ENCODE results near the gene CARS1.
A peak's percentile ranks its signal among the peaks of the same experiment; 100 is the strongest.

The CARS1 gene

DNA sequence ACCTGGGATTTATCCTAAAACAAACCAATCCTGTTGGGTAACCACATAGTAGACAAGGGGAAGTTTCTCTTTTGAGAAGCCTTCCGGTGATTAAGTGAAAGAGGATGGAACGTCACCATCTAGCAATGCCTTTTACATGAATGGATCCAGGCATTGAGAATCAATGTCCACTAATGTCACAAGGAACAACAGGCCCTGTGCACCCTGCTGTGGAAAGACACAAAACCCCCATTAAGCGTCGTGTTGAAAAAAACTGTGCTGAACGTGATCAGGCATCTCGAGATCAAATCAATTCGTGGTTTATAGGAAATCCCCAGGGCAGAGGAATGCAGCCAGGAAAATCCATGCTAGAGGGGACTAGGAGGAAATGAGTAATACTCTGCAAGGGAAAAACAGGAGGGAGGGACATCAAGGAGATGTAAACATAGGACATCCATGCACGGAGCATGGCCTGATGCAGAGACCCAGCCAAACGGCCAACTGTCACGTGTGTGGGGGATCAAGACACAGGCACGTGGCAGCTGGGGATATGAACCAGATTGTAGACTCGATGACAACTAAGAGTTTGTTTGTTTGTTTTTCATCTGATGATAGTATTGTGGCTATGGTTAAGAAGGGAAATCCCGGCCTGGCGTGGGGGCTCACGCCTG lies 38.6 kb upstream of the CARS1 start:
- H3K36me3 ChIP-seq (ENCODE audit: insufficient read depth, low read length), result peaks cover 16% of the 10 kb centered on the region
- no peaks in the 10 kb centered on the region for H3K27me3 ChIP-seq (ENCODE audit: control insufficient read depth, insufficient read depth, low read length)
- peaks cover 11% of the 10 kb centered on the region for H3K4me1 ChIP-seq (ENCODE audit: control insufficient read depth, insufficient read depth, low read length)
- peak overlapping the region; percentile 60 for H3K4me2 ChIP-seq (ENCODE audit: low read length)
- no peaks in the 10 kb centered on the region for H3K9me3 ChIP-seq (replicated peaks; ENCODE audit: low read length)
- H3K4me3 ChIP-seq (ENCODE audit: low read length), result peak overlapping the region; percentile 24
- no peak overlapping the region for H3K9ac ChIP-seq (ENCODE audit: low read depth, low read length)

DNA sequence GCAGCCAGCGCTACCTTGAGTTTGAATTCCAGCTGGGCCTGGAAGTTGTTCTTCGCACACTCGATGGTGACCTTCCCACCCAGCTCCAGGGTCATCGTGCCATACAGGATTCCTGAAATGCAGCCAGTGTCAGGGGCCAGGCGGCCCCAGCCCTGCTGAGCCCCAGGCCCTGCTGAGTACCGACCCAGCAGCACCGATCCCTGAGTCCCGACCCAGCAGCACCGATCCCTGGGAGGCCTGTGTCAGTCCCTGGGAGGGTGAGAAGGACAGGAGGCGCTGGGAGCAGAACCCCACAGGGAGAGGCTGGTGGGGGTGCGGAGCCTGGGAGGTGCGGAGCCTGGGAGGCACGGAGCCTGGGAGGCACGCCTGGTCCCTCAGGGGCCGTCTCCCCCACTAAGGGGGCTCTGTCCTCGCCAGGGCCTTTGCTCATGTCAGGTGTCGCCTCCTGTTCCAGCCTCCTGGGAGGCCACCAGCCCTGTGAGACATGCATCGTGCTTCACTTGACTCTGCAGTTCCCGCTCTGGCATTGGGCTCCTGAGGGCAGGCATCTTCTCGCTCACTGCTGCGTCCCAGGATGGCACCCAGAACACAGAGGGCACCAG lies 37.1 kb upstream of the CARS1 start:
- Histone ChIP-seq H3K4me3 (ENCODE audit: low read length) (no peak overlapping the region), H3K4me2 (ENCODE audit: low read length) (no peak overlapping the region), H3K9me3 (replicated peaks; ENCODE audit: low read length) (no peaks in the 10 kb centered on the region), H3K9ac (ENCODE audit: low read depth, low read length) (no peak overlapping the region), H3K4me1 (ENCODE audit: control insufficient read depth, insufficient read depth, low read length) (peaks cover 11% of the 10 kb centered on the region), H3K36me3 (ENCODE audit: insufficient read depth, low read length) (peaks cover 12% of the 10 kb centered on the region), H3K27me3 (ENCODE audit: control insufficient read depth, insufficient read depth, low read length) (no peaks in the 10 kb centered on the region)

DNA sequence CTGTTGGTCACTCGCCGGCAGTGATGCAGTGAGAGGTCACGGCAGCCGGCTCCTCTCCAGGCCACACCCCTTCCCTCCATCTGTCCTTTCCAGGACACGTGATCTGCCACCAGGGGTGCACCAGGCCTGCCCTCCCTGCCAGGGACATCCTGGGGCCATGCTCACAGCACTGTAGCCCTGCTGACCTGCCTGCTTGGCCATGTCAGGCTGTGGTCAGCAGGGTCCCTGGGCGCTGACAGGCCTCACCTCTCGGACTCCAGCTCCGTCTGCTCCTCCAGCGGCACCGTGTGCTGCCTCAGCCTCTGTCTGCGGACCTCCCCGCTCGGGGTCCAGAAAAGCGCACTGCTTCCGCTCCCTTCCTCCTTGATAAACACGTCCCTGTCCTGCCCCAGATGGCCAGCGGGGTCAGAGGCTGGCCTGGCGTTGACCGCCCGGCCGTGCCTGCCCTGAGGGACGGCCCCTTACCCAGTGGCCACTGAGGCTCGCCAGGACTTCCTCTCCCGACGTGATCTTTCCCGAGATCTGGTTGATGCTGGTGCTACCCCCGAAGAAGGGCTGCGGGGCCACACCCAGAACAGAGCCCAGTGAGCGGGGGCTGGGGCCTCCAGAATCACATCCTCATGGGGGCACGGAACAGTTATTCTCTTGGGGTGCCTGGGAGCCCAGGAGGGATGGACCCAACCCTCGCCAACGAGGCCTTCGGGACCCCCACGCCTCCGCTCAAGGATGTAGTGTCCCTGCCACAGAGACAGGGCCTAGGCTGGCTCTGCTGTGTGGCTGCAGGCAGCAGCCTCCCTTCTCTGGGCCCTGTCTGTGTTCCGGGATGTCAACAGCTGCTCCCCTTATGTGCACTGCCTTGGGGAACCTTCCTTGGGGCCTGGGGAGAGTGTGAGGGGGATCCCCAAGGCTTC lies 36.3 kb upstream of the CARS1 start:
- Histone ChIP-seq H3K27me3 (ENCODE audit: control insufficient read depth, insufficient read depth, low read length) (no peaks in the 10 kb centered on the region), H3K4me2 (ENCODE audit: low read length) (no peak overlapping the region), H3K9ac (ENCODE audit: low read depth, low read length) (no peak overlapping the region), H3K4me3 (ENCODE audit: low read length) (no peak overlapping the region), H3K36me3 (ENCODE audit: insufficient read depth, low read length) (peaks cover 8% of the 10 kb centered on the region), H3K9me3 (replicated peaks; ENCODE audit: low read length) (no peaks in the 10 kb centered on the region), H3K4me1 (ENCODE audit: control insufficient read depth, insufficient read depth, low read length) (peaks cover 13% of the 10 kb centered on the region)

DNA sequence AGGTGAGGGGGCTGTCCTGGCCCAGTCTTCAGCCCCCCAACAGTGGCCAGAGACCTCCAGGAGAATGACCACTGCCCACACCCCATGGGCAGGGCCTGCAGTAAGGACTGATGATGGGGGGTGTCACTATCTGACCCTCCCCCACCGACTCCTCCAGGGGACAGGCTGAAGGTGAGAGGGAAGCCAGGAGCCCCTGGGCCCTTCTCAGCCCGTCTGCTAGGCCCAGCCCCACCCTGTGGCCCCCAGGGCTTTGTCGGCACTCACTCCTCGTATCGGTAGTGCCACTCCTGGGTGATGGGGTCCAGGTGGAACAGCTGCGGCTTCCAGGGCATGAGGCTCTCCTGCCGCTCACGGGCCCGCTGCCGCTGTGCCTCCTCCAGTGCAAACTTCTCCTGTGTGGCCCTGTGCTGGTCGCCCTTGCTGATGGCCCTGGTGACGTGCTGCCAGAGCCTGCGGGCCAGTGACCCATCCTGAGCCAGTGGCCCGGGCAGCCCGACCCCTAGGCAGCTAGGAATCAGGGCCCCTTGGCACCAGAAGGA lies 35.4 kb upstream of the CARS1 start:
- H3K4me1 ChIP-seq (ENCODE audit: control insufficient read depth, insufficient read depth, low read length), result peaks cover 18% of the 10 kb centered on the region
- H3K4me2 ChIP-seq (ENCODE audit: low read length), result no peak overlapping the region
- no peak overlapping the region for H3K9ac ChIP-seq (ENCODE audit: low read depth, low read length)
- no peaks in the 10 kb centered on the region for H3K9me3 ChIP-seq (replicated peaks; ENCODE audit: low read length)
- peaks cover 8% of the 10 kb centered on the region for H3K36me3 ChIP-seq (ENCODE audit: insufficient read depth, low read length)
- H3K27me3 ChIP-seq (ENCODE audit: control insufficient read depth, insufficient read depth, low read length), result no peaks in the 10 kb centered on the region
- no peak overlapping the region for H3K4me3 ChIP-seq (ENCODE audit: low read length)

DNA sequence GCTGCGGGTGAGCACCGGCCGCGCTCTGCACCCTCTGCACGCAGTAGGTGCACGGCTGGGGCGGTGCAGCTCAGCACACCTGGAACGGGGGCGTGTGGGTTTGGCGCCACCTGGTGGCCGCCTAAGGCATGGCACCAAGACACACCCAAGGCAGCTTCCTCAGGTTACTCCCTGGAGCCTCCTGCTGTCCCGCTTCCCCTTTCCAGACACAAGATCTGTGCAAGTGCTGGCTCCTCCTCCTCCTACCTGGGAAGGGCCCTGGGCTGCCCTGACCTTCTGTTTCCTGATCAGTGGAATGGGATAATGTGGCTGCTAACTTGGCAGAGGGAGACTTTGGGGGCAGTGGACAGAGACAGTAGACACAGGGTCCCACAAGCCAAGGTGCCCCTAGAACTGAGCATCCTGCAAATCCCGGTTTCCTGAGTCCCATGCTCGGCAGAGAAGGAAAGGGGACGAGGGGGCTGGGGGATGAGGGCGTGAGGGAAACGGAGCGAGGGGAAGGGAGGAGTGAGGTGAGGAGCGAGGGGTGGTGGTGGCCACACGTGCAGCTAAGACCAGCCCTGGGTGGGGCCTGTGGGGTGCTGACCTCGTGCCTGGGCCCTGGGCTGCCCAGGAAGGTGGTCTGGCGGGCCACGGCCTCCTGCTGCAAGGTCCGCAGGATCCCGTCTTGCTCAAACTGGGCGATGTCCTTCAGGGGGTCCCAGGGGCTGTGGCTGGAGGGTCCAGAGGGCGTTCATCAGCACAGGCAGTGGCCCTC lies 34.8 kb upstream of the CARS1 start:
- peaks cover 8% of the 10 kb centered on the region for H3K36me3 ChIP-seq (ENCODE audit: insufficient read depth, low read length)
- peaks cover 18% of the 10 kb centered on the region for H3K4me1 ChIP-seq (ENCODE audit: control insufficient read depth, insufficient read depth, low read length)
- H3K4me2 ChIP-seq (ENCODE audit: low read length), result no peak overlapping the region
- no peaks in the 10 kb centered on the region for H3K27me3 ChIP-seq (ENCODE audit: control insufficient read depth, insufficient read depth, low read length)
- no peak overlapping the region for H3K4me3 ChIP-seq (ENCODE audit: low read length)
- no peak overlapping the region for H3K9ac ChIP-seq (ENCODE audit: low read depth, low read length)
- no peaks in the 10 kb centered on the region for H3K9me3 ChIP-seq (replicated peaks; ENCODE audit: low read length)

DNA sequence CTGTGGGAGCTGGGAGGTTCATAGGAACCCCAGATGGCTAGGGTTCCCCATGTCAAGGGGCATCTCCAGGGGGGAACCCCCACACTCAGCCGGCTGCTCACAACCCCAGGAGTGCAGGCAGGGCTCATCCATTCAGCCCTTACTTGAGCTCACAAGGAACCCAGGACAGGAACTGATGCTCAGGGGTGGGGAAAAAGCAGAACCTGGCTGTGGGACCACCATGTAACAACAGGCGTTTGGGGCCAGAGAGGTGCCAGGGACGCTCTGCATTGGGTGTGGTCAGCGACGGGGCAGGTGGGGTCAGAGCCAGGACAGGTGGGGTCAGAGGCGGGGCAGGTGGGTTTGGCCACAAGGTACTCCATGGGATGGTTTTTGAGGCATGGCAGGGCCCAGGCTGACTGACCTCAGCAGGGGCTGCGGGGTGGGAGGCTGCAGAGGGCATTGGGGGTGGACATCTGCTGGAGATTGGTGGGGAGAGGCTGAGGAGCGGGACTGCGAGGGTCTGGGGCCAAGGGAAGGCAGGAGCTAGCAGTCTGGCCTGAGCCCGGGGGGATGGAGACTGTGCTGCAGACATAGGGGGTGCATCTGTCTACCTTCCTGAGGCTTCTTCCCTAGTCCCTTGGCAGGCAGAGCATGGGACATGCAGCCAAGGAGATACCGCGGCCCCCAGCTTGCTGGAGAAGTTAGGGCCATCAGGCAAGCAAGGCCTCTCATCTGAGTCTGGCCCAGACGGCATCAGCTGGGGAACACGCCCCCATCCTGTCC lies 34.0 kb upstream of the CARS1 start:
- peaks cover 8% of the 10 kb centered on the region for H3K36me3 ChIP-seq (ENCODE audit: insufficient read depth, low read length)
- no peaks in the 10 kb centered on the region for H3K27me3 ChIP-seq (ENCODE audit: control insufficient read depth, insufficient read depth, low read length)
- H3K9ac ChIP-seq (ENCODE audit: low read depth, low read length), result no peak overlapping the region
- no peak overlapping the region for H3K4me2 ChIP-seq (ENCODE audit: low read length)
- peaks cover 18% of the 10 kb centered on the region for H3K4me1 ChIP-seq (ENCODE audit: control insufficient read depth, insufficient read depth, low read length)
- no peaks in the 10 kb centered on the region for H3K9me3 ChIP-seq (replicated peaks; ENCODE audit: low read length)
- no peak overlapping the region for H3K4me3 ChIP-seq (ENCODE audit: low read length)

DNA sequence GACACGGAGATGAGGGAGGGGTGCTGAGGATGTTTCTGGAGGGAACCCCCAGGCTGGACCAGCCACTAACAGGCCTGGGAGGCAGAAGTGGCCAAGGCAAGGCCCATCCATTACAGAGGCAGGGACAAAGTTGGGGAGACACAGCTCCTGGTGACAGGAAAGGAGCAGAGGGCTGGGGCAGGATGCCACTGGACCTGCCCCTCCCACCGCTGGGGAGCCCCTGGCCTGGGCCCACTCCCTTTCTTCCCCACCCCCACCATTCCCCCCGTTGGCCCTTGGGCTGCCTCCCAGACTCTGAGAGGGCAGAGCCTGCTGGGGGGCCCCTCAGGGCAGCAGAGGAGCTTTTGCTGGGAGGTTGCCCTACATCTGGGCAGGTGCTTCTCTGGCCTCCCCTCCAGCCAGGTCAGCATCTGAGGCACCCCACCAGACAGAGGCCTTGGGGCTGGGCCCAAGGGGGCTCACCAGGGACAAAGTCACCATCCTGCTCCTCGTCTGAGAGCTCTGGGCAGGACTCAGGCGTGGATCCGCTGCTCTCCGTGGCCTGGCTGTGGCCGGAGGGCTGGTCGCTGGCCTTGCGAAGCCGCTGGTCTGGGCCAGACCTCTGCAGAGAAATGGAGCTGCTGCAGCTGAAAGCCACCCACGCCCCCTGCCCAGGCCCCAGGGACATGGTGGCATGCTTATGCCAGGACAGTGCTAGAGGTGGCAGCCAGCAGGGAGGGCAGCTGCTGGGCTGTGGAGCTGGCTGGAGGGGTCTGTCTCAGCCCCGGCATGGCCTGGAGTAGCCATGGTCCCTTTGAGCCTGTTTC lies 33.1 kb upstream of the CARS1 start:
- Histone ChIP-seq H3K9me3 (replicated peaks; ENCODE audit: low read length) (no peaks in the 10 kb centered on the region), H3K4me1 (ENCODE audit: control insufficient read depth, insufficient read depth, low read length) (peaks cover 9% of the 10 kb centered on the region), H3K36me3 (ENCODE audit: insufficient read depth, low read length) (peaks cover 8% of the 10 kb centered on the region), H3K4me2 (ENCODE audit: low read length) (no peak overlapping the region), H3K9ac (ENCODE audit: low read depth, low read length) (no peak overlapping the region), H3K27me3 (ENCODE audit: control insufficient read depth, insufficient read depth, low read length) (peaks cover 1% of the 10 kb centered on the region), H3K4me3 (ENCODE audit: low read length) (no peak overlapping the region)

DNA sequence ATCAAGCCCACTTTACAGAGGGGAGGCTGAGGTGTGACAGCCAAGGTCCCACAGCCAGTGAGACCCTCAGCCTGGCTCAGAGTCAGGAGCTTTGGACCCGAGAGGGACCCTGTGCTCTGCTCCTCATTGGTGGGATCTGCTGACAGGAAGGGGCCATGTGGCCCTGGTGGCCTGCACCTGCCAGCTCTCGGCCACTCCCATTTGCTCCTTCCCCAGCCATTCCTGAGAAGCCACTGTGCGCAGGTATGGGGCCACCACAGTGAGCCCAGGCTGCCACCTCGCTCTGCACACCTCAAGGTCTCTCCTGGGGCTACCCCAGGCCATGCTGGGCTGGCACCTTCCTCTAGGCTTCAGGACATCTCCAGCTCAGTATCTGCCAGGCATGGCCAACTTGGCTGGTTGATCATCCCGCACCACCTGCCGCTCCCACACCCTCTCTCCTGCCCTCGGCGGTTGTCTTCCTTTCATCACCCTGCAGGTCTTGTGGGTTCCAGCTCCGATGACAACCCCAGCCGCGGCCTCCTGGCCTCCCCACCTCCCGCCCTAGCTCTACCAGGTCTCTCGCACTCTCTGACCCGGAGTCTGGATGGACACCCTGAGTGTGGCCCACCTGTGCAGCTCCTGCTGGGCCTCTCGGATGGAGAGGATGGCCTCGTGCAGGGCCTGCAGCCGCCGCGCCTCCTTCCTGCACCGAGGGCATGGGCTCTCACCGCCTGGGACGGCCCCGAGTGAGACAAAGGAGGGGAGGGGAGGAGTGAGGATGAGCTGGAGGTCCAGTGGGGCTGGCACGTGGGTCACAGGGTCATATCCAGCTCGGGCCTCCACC lies 32.2 kb upstream of the CARS1 start:
- Histone ChIP-seq H3K9ac (ENCODE audit: low read depth, low read length) (no peak overlapping the region), H3K36me3 (ENCODE audit: insufficient read depth, low read length) (peaks cover 4% of the 10 kb centered on the region), H3K9me3 (replicated peaks; ENCODE audit: low read length) (no peaks in the 10 kb centered on the region), H3K4me1 (ENCODE audit: control insufficient read depth, insufficient read depth, low read length) (peaks cover 8% of the 10 kb centered on the region), H3K27me3 (ENCODE audit: control insufficient read depth, insufficient read depth, low read length) (peaks cover 4% of the 10 kb centered on the region), H3K4me3 (ENCODE audit: low read length) (no peak overlapping the region), H3K4me2 (ENCODE audit: low read length) (no peak overlapping the region)

DNA sequence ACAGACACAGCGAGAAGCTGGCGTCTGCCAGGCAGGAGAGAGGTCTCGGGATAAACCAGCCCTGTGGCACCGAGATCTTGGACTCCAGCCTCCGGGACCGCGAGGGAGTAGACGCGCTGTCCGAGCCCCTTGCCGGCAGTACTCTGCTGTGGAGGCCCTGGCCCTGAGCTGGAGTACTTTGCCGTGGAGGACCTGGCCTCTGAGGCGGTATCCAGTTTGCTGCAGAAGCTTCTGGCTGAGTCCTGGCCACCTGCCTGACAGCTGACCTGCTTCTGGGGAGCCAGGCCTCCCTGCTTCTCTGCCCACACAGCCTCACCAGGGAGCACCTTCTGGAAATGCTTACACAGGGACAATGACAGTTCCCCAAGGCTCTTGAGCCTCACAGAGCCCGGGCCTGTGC lies 31.6 kb upstream of the CARS1 start:
- Histone ChIP-seq H3K36me3 (ENCODE audit: insufficient read depth, low read length) (peaks cover 3% of the 10 kb centered on the region), H3K9me3 (replicated peaks; ENCODE audit: low read length) (no peaks in the 10 kb centered on the region), H3K4me1 (ENCODE audit: control insufficient read depth, insufficient read depth, low read length) (peaks cover 8% of the 10 kb centered on the region), H3K27me3 (ENCODE audit: control insufficient read depth, insufficient read depth, low read length) (peaks cover 4% of the 10 kb centered on the region), H3K4me2 (ENCODE audit: low read length) (no peak overlapping the region), H3K9ac (ENCODE audit: low read depth, low read length) (no peak overlapping the region), H3K4me3 (ENCODE audit: low read length) (no peak overlapping the region)
